H7 (cell line): ENCODE results near the gene SPRED2. TPM values are rescaled to one million over a fixed set of nuclear protein-coding genes. Genes with fewer than 3 reads are reported as not detected.

Source experiments
- DNase-seq: peaks from one replicate; pipeline ENCODE4 v3.0.0; 2012
- H3K27me3 ChIP-seq: 2 replicates; pipeline ENCODE4 v1.6.0; 2011; ENCODE audit warnings: mild to moderate bottlenecking, low read length; ENCODE audit not compliant: control insufficient read depth, insufficient read depth
- H3K36me3 ChIP-seq: replicated peaks from 2 replicates; pipeline ENCODE4 v1.5.1; 2011; ENCODE audit warnings: low read length; ENCODE audit not compliant: control insufficient read depth, insufficient read depth
- H3K4me3 ChIP-seq: 2 replicates; pipeline ENCODE4 v1.5.1; 2011; ENCODE audit warnings: low read depth, mild to moderate bottlenecking, control low read depth, low read length, moderate library complexity; ENCODE audit not compliant: insufficient read depth
- total RNA-seq: library from RNA; depleted of rRNA; stranded (reverse); fragments of >200 nt; shearing (Covaris generic); gene quantifications from 2 replicates; pipeline ENCODE4 v1.2.3, GENCODE V29; 2014

Gene SPRED2
- total RNA-seq, 1 experiment from 2014 or later: 16.1 TPM

DNA sequence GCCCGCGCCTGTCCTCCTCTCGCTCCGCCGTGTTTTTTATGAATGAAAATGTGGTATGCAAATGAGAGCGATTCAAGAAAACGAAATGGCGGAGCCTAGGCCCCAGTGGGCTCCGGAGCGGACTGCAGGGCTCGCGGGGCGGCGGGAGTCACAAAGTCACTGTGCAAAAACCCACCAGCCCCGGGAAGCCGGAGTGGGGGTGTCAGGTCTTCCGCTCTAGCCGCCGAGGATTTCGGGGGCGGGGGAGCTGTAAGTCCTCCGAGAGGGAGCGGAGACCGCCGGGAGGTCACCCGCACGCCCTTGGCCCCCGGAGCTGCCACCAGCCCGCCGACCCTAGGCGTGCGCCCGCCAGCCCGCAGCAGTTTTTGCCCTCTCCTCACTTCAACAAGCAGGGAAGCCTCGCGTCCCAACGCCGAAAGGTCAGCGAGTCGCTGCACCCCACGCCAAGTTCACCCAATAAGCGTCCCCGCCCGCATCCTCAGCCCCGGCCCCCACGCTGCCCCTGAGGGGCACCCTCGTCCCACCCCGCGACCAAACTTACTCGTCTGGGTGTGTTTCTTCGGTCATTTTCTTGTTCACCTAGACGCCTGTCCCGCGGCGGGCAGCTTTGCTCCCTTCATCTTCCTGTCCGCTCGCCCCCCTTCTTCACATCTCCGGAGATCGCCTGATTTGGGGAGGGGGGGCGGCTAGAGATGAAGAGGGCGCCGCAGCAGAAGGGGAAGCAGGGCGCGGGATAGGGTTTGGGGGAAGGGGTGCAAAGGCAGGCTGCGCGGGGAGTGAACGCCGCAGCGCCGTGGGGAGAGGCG is 775 bp downstream of the SPRED2 start:
- DNase-seq: peak; percentile 74
- peaks cover 17% of the 10 kb centered on the region; the same call in 1 of the 2 replicates for H3K27me3 ChIP-seq
- H3K4me3 ChIP-seq: peak overlapping the region; percentile 86
- no peaks in the 10 kb centered on the region for H3K36me3 ChIP-seq

DNA sequence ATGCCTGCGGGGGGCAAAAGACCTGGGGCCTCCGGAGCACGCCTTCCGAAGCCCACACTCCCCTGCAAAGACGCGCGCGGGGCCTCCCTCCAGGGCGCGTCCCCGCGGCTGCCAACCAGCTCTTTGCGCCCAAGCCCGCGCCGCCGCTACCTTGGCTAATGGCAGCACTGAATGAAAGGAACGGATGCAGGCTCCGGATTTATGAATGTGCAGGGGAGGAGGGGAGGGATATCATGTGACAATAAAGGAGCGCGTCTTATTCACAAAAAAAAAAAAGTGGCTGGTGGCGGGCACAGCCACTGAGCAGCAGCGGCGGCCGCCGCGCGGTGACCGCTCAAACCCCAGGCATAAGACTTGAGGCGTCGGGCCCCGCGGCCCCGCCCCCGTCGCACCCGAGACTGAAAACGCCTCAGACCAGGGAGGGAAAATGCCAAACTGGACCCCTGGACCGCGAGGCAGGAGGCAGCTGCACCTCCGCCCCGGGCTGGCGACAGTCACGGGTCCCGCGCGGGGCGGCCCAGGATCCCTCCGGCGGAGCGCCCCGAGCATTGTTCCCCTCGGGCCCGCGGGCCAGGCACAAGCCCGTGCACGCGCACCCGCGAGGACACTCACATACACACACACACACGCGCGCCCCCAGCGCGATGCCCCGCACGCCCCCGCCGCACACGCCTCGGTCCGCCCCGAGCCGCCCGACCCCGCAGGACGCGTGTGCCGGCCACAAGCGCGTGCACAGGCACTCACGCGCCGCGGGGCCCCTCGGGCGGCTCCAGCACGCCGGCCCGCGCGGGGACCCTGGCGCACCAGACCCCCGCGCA is 1.6 kb downstream of the SPRED2 start:
- Histone ChIP-seq H3K4me3 (peak overlapping the region; percentile 86), H3K36me3 (no peaks in the 10 kb centered on the region), H3K27me3 (peaks cover 17% of the 10 kb centered on the region; the same call in 1 of the 2 replicates)
- peak; percentile 70 for DNase-seq

DNA sequence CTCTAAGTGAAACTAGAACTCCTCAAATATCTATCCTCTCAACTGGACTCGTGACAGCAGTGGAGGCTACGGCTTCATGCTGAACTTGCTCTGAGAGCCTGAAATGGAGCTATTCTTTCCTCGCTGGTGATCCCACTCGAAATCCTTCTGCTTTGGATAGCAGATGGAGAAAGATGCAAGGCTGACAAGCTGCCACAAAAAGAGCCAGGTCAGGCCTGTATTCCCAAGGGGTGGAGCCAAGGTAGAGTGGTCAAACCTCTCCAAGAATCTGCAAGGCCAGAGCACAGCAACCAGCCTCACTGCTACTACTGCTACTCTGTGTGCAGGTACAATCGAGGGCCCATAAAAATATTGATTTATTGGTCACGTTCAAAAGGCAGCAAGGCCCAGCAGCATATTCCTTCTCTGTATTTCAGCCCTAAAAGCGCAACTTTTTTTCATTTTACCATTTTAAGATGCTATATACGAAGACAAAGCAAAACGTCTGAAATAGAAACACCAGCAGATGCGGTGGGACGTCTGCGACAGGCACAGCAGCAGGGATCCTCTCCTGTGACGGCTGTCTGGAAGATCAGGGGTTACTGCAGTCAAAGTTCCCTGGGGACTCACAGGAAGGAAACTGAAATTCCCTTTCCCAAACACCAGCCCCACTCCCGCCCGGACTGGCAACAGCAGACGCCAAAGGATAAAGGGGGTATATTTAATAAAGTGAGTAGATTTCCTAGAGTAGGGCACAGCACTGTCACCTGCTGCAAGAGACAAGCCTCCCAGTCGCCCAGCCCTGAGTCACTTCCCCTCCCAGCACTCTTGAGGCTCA is 2.4 kb downstream of the SPRED2 start:
- H3K36me3 ChIP-seq: no peaks in the 10 kb centered on the region
- no peak for DNase-seq
- peak overlapping the region; percentile 86 for H3K4me3 ChIP-seq
- H3K27me3 ChIP-seq: peaks cover 15% of the 10 kb centered on the region; the same call in 1 of the 2 replicates

DNA sequence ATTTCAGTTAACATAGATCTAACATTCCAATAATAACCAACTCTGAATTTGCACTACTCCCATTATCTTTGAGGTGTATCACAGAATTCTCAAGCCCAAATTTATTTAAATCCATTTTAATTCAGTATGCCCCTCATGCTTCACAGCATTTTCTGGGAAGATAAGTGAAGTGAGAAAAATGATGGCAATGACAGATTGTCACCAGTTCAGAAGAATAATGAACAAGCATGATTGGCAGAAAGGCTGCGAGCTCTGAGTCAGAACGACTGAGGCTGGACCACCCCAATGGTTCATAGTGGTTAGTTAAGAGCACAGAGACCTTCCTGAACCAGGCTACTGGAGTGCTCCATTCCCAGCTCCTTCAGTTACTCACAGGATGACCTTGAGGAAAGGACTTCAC is 4.9 kb downstream of the SPRED2 start:
- H3K4me3 ChIP-seq: no peak overlapping the region
- DNase-seq: no peak
- peaks cover 14% of the 10 kb centered on the region; the same call in 1 of the 2 replicates for H3K27me3 ChIP-seq
- no peaks in the 10 kb centered on the region for H3K36me3 ChIP-seq

DNA sequence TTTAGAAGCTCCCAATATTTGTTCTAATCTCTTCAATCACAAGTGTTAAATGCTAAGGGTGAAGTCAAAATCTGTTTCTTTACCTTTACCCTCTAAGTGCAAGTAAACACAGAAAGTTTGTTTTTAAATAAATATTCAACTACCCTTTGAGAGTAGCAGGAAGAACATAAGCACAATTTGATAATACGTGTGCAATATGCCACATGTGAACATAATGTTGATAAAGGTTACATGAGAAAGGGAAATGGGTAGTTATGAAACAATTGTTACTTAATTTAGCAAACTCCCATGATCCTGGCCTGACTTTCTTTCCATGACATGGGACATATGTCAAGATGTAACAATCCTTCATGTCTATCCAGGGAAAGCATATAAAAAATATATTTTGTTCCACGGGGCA is 7.1 kb downstream of the SPRED2 start:
- DNase-seq: no peak
- Histone ChIP-seq H3K4me3 (no peak overlapping the region), H3K27me3 (peaks cover 7% of the 10 kb centered on the region; the same call in 1 of the 2 replicates), H3K36me3 (no peaks in the 10 kb centered on the region)

DNA sequence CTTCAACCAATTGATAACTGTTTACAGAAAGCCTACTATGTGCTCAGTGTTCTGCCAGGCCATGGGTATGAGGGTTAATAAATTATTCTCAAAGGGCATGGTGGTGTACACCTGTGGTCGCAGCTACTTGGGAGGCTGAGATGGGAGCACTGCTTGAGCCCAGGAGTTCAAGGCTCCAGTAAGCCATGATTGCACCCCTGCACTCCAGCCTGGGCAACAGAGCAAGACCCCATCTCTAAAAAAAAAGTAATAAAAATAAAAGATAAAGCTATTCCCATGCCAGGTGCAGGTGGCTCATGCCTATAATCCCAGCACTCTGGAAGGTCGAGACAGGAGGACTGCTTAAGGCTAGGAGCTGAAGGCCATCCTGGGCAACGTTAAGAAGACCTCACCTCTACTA is 8.0 kb downstream of the SPRED2 start:
- H3K4me3 ChIP-seq: no peak overlapping the region
- no peaks in the 10 kb centered on the region for H3K27me3 ChIP-seq
- H3K36me3 ChIP-seq: no peaks in the 10 kb centered on the region
- DNase-seq: no peak

DNA sequence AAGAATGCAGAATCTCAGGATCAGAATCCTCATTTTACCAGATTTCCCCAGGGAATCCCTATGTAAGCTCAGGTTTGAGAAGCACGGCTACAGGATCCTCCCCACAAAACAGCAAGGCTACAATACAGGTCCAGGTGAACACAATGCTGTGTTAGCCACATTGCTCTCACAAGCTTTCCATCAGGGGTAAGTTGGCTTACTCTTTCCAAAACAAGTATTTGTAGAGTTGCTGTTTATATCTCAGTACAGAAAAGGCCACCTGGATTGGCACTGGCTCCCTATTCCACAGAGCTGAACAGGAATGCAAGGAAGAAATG is 11.0 kb downstream of the SPRED2 start:
- Histone ChIP-seq H3K4me3 (no peak overlapping the region), H3K36me3 (no peaks in the 10 kb centered on the region), H3K27me3 (no peaks in the 10 kb centered on the region)
- no peak for DNase-seq

DNA sequence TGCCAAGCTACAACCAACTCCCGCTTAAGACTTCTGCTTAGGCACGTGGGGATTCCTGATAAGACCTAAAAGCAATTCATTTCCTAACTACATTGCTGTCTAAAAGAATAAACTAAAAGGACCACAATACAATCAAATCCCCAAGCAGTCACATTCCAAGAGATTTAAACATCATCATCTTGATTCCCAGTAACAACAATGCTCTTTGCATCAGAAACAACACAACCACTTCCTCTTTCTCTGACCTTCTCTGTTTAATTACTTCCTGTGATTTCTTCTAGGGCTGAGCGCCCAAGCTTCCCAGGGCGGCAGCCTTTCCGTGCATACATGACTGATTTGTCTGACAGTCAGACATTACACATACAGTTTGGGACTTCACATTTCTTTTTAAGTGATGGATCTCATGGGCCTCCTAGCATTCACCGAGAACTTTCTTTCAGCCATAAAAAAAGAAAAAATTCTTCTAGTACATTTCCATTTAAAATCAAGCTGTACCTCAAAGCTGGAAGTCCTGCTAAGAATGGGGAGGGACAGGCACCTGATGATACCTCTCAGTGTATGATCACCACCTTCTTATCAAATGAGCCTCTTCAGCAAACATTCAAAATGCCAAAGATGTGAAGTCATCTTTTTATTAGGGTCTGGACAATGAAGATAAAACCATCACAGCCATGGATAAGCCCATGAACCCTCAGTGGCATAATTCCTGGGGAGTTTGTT is 11.5 kb downstream of the SPRED2 start:
- no peaks in the 10 kb centered on the region for H3K36me3 ChIP-seq
- no peak overlapping the region for H3K4me3 ChIP-seq
- H3K27me3 ChIP-seq: no peaks in the 10 kb centered on the region
- no peak for DNase-seq

DNA sequence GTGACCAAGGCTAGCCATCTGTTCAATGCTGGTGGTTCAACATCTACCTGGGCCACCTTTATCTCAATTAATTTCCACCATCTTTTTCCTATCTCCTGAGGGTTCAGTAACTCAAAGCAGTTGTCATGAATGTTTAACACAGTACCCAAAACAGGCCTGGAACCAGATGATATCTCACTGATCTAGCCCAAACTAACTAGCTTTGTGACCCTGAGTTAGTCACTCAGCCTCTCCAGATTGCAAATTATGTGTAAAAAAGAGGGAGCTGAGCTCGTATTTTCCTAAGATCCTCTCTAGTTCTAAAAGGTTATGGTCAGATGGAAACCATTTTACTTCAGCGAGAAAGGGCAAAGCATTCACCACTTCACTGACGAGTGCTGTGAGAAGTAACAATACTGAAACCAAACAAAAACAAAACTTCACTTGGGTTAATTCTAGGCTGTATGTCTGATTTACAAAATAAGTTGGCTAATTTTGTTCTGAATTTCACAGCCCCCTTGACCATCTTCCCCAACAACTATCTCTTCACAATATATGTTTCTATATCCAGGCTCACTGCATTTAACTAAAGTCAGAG is 14.8 kb downstream of the SPRED2 start:
- H3K4me3 ChIP-seq: no peak overlapping the region
- no peak for DNase-seq
- no peaks in the 10 kb centered on the region for H3K27me3 ChIP-seq
- H3K36me3 ChIP-seq: no peaks in the 10 kb centered on the region

DNA sequence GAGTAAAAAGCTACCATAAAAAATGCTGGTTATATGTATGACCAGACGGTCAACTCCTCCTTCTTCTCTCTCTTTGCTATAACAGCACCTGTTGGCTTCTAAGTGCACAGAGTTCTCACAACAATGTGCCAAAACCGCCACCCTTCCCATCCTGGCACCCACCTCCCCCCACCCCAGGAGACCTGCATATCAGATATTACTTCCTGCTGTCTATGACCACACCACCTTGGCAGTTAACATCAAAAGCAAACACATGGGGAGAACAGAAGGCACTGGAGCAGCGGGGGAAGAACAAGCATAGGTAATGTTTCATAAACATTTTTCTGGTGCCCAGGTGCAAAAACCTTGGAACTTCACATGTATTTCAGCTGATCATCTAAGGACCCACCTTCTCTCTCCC is 15.5 kb downstream of the SPRED2 start:
- Histone ChIP-seq H3K4me3 (no peak overlapping the region), H3K27me3 (no peaks in the 10 kb centered on the region), H3K36me3 (no peaks in the 10 kb centered on the region)
- DNase-seq: no peak

DNA sequence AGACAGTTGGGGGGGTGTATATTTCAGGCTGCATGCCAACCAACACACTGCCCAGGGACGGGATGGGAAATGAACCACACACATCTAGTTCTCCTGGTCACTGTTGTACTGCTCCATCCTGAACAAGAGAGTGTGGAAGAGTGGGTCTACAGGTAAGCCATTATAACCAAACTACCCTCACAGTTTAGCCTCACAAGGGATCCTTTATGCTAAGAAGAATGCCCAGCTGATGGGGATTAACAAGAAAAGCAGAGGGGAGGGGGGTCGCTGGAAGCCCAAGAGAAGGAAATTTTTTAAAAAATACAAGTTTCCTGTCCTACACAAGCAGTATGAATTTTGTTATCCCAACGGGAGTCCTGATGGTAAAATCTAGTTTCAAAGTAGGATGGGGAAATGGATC is 16.1 kb downstream of the SPRED2 start:
- Histone ChIP-seq H3K27me3 (no peaks in the 10 kb centered on the region), H3K36me3 (no peaks in the 10 kb centered on the region), H3K4me3 (no peak overlapping the region)
- no peak for DNase-seq

DNA sequence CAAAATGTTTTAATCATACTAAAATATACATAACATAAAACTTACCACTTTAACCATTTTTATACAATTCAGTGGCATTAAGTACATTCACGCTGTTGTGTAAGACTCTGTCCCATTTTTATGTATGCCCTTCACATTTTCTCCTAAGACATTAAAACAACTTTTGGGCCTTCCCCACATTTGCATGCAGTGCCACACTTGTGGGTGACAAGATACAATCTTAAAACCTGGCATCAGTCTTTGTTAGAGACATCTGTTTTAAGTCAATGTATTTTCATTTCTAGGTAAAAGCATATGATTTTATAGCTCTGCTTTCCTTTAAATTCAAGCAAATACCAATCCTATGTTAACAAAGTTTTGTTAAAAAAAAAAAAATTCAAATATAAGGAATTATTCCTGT is 17.3 kb downstream of the SPRED2 start:
- Histone ChIP-seq H3K36me3 (no peaks in the 10 kb centered on the region), H3K27me3 (no peaks in the 10 kb centered on the region), H3K4me3 (no peak overlapping the region)
- DNase-seq: no peak

DNA sequence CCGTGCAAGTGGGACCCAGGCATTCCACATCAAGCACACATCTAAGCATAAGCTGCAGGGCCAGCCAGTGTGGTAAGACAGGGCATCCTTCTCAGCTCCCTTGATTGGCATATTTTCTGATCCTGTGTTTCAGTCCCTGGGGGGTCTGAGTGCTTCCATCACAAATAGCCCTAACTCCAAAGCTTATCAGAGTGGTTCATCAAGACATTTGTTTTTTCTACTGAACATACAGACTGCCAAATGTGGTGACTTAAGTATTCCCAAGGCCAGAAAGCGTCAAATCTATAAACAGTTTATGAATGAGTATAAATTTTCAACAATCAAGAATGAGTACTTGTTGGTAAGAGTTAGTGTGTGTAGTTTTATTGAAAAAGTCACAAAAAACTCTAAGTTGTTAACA is 18.8 kb downstream of the SPRED2 start:
- DNase-seq: no peak
- Histone ChIP-seq H3K36me3 (no peaks in the 10 kb centered on the region), H3K27me3 (no peaks in the 10 kb centered on the region), H3K4me3 (no peak overlapping the region)

DNA sequence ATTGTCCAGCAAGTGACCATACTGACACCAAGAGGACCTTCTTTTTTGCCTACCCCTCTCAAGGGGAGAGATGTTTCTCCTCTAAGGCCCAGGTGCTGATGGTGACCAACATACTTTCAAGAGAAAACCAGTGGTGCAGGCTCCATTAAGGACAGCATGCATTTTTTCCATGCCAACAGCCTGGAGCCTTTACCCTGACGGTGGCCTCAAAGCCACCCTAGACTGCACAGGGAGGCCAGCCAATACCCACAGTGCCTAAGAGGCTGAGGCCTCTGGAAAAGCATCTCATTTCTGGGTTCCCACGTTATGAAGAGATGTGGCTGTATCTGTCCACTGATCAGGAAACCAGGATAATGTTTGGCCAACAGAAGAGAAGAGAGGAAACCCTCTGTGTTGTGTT is 19.3 kb downstream of the SPRED2 start:
- no peak for DNase-seq
- H3K36me3 ChIP-seq: no peaks in the 10 kb centered on the region
- H3K27me3 ChIP-seq: no peaks in the 10 kb centered on the region
- H3K4me3 ChIP-seq: no peak overlapping the region
